Naive B cell (primary cell): ENCODE data around the gene UBAP2. TPM values are rescaled to one million over a fixed set of nuclear protein-coding genes. Genes with fewer than 3 reads are reported as not detected.
"Not testable (repeated sequence)": the region's sequence is repeated elsewhere in the genome, so short reads cannot be mapped to it uniquely, and the experiment has no call there.

ENCODE experiments used
- ATAC-seq, 2 donors: fragments of 150-1000 bp; cut with Tn5 transposase; 2 replicates each; pipeline ENCODE4 v1.10.0; 2021; ENCODE audit warnings: low read depth in 2 of 2, mild to moderate bottlenecking in 2 of 2, moderate library complexity in 2 of 2
- DNase-seq: peaks from one replicate; pipeline ENCODE4 v3.0.0; 2022
- H3K27ac Mint-ChIP-seq, 6 donors: one replicate each; pipeline ENCODE4 v1.8.0; 2020 to 2022; ENCODE audit warnings: mild to moderate bottlenecking in 6 of 6, mixed read lengths in 6 of 6, moderate library complexity in 5 of 6, inconsistent platforms in 2 of 6
- H3K27me3 Mint-ChIP-seq, 3 donors: one replicate each; pipeline ENCODE4 v1.8.0; 2021 to 2022; ENCODE audit warnings: mixed read lengths in 3 of 3, mild to moderate bottlenecking in 1 of 3
- H3K36me3 Mint-ChIP-seq, 2 donors: one replicate each; pipeline ENCODE4 v1.8.0; 2020 to 2022; ENCODE audit warnings: mixed read lengths in 2 of 2, inconsistent platforms in 1 of 2, mild to moderate bottlenecking in 1 of 2
- H3K4me1 Mint-ChIP-seq, 3 donors: one replicate each; pipeline ENCODE4 v1.8.0; 2020 to 2022; ENCODE audit warnings: mixed read lengths in 3 of 3, inconsistent platforms in 1 of 3, mild to moderate bottlenecking in 1 of 3, moderate library complexity in 1 of 3
- H3K4me3 Mint-ChIP-seq, 8 donors: one replicate each; pipeline ENCODE4 v1.8.0; 2020 to 2022; ENCODE audit warnings: mild to moderate bottlenecking in 8 of 8, mixed read lengths in 8 of 8, moderate library complexity in 8 of 8, inconsistent platforms in 2 of 8
- H3K9me3 Mint-ChIP-seq, 7 donors: one replicate each; pipeline ENCODE4 v1.8.0; 2020 to 2022; ENCODE audit warnings: mixed read lengths in 7 of 7, mild to moderate bottlenecking in 5 of 7, inconsistent platforms in 2 of 7, moderate library complexity in 1 of 7
- polyA plus RNA-seq, 6 donors: library from polyadenylated mRNA; unstranded; fragments of 300-500 nt; fragmentation: Illumina TruSeq; gene quantifications; one replicate each; pipeline ENCODE4 v1.2.3, GENCODE V29; 2021; ENCODE audit warnings: low read depth in 6 of 6

Gene UBAP2
- polyA plus RNA-seq, 6 donors from 2014 or later, result 4.1 to 11.5 (median 7.7) TPM

- Mint-ChIP-seq H3K36me3 (no peaks in the 10 kb centered on the region), H3K27ac (no peak overlapping the region), H3K9me3 (peaks cover 0 to 3% (median 0%) of the 10 kb centered on the region in 7 donors), H3K4me3 (no peak overlapping the region), H3K27me3 (peaks cover 20 to 48% (median 24%) of the 10 kb centered on the region in 3 donors), H3K4me1 (no peaks in the 10 kb centered on the region)
- ATAC-seq (no peak), DNase-seq (no peak)
Measured at GRCh38 chr9:34072868-34073590, 24.3 kb upstream of the UBAP2 start.

DNA sequence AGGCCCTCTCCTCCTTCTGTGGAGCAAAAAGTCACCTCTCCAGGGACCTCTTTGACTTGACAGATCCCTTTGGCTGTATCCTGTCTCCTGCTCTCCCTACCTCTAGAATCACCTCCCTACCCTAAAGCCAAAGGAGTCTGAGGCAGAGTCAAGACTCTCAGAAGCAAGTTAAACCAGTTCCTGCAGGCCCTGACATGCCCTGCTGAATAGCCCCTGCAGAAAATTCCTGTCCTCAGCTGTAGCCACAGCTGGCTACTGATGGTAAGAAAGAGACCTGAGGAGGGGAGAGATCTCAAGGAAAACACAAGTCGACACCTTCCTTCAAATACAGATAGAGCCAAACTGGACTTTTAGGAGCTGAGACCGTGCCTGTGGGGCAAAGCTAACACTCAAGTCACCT is 23.7 kb upstream of the UBAP2 start:
- ATAC-seq, result no peak
- peaks cover 20 to 48% (median 24%) of the 10 kb centered on the region in 3 donors for H3K27me3 Mint-ChIP-seq
- no peak overlapping the region for H3K4me3 Mint-ChIP-seq
- DNase-seq, result no peak
- H3K36me3 Mint-ChIP-seq, result no peaks in the 10 kb centered on the region
- no peak overlapping the region for H3K27ac Mint-ChIP-seq
- no peaks in the 10 kb centered on the region for H3K4me1 Mint-ChIP-seq
- H3K9me3 Mint-ChIP-seq, result peaks cover 0 to 3% (median 0%) of the 10 kb centered on the region in 7 donors

DNA sequence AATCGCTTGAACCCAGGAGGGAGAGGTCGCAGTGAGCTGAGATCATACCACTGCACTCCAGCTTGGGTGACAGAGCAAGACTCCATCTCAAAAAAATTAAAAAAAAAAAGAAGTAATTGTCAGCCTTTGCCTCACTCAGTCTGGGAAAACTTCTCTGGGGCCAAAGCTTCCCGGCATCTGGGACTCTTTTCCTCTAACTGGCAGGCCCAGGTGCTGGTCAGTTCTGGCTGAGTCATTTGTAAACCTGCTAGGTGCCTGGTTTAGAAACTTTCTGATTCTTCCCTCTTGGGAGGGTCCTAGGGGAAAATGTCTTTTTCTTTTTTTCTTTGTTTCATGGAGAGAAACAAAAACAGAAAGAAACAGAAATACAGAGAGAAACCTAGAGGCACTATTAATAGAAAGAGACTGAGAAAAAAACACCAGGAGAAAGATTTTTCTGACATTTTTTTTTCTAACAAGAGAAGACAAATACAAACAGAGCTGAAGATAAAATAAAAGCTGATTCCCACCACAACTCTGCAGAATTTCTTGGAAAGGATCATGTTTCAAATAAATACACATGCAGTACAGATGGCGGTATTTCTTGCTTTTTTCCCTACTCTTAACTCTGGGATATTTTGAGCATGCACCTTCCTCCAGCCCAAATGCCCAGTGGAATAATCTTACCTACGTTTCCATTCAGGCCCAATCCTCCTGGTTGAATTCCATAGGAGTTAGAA is 22.1 kb upstream of the UBAP2 start:
- H3K4me3 Mint-ChIP-seq, result no peak overlapping the region
- no peaks in the 10 kb centered on the region for H3K4me1 Mint-ChIP-seq
- peaks cover 0 to 3% (median 0%) of the 10 kb centered on the region in 7 donors for H3K9me3 Mint-ChIP-seq
- peaks cover 24 to 55% (median 32%) of the 10 kb centered on the region in 3 donors for H3K27me3 Mint-ChIP-seq
- no peaks in the 10 kb centered on the region for H3K36me3 Mint-ChIP-seq
- no peak overlapping the region for H3K27ac Mint-ChIP-seq
- DNase-seq (no peak), ATAC-seq (no peak)

- Mint-ChIP-seq H3K27ac (no peak overlapping the region), H3K4me3 (no peak overlapping the region), H3K27me3 (peaks cover 30 to 58% (median 34%) of the 10 kb centered on the region in 3 donors), H3K4me1 (no peaks in the 10 kb centered on the region), H3K36me3 (no peaks in the 10 kb centered on the region), H3K9me3 (peaks cover 0 to 3% (median 0%) of the 10 kb centered on the region in 7 donors)
- ATAC-seq (no peak), DNase-seq (no peak)
Measured at GRCh38 chr9:34069831-34070230, 21.1 kb upstream of the UBAP2 start.

DNA sequence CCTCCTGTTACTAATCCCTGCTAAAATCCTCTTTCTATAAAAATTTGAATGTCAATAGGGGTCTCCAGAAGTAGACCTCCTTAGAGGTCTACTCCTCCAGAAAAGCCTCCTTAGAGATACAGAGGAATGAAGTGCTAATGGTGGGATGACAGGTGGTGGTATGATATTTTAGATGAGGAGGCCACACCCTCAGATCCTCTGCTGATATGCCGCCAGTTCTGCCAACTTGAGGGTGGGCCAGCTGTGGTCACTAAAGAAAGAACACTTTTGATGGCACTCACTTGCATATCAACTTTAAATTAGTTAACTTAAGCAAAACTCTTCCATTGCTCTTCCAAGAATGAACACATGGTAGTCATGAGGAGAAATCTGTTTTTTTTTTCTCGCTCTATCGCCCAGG is 16.9 kb upstream of the UBAP2 start:
- H3K9me3 Mint-ChIP-seq, result peaks cover 0 to 2% (median 0%) of the 10 kb centered on the region in 7 donors
- no peaks in the 10 kb centered on the region for H3K36me3 Mint-ChIP-seq
- no peaks in the 10 kb centered on the region for H3K4me1 Mint-ChIP-seq
- no peak for ATAC-seq
- no peak overlapping the region for H3K27ac Mint-ChIP-seq
- H3K27me3 Mint-ChIP-seq, result peaks cover 15 to 37% (median 20%) of the 10 kb centered on the region in 3 donors
- no peak overlapping the region for H3K4me3 Mint-ChIP-seq
- DNase-seq, result no peak

DNA sequence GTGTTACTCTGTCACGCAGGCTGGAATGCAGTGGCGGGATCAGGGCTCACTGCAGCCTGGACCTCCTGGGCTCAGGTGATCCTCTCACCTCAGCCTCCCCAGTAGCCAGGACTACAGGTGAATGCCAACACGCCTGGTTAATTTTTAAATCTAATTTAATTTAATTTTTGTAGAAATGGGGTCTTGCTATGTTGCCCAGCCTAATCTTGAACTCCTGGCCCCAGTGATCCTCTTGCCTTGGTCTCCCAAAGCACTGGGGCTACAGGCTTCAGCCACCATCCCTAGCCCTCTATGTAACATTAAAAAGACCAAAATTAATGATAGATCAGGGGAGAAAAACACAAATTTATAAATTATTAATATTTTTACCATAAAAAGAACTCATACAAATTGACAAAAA is 11.3 kb upstream of the UBAP2 start:
- Mint-ChIP-seq H3K4me1 (no peaks in the 10 kb centered on the region), H3K27ac (no peak overlapping the region), H3K4me3 (no peak overlapping the region), H3K9me3 (no peaks in the 10 kb centered on the region), H3K36me3 (no peaks in the 10 kb centered on the region), H3K27me3 (peaks cover 23 to 37% (median 26%) of the 10 kb centered on the region in 3 donors)
- DNase-seq (no peak), ATAC-seq (no peak)

DNA sequence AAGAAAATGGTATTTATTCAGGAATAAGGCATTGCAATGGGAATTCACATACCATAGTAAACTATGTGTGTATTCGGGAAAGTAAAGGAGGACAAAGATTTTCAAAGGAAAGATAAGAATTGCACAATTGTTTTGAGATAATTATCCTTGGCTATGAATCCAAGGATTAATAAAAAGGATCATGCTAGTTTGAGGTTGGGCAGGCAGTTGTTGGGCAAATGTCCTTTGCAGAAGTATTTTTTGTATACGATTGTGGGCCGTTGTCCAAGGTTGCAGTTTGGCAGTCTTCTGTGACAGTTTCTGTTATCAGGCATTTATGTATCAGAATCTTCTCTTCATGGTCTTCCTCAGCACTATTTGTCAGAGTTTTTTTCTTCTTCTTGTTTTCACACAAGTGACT is 10.6 kb upstream of the UBAP2 start:
- Mint-ChIP-seq H3K4me3 (no peak overlapping the region), H3K36me3 (no peaks in the 10 kb centered on the region), H3K9me3 (no peaks in the 10 kb centered on the region), H3K27me3 (peaks cover 16 to 31% (median 22%) of the 10 kb centered on the region in 3 donors), H3K4me1 (no peaks in the 10 kb centered on the region), H3K27ac (no peak overlapping the region)
- DNase-seq (no peak), ATAC-seq (no peak)

GRCh38 chr9:34049630-34050384 is 1.1 kb upstream of the UBAP2 start:
- no peak for DNase-seq
- peak overlapping the region; percentile 98 to 100 (median 98) for H3K27ac Mint-ChIP-seq
- peaks cover 0 to 20% (median 3%) of the 10 kb centered on the region in 3 donors for H3K27me3 Mint-ChIP-seq
- H3K36me3 Mint-ChIP-seq, result peaks cover 4 to 7% of the 10 kb centered on the region in 2 donors
- H3K4me3 Mint-ChIP-seq, result peak overlapping the region; percentile 94 to 100 (median 98)
- H3K9me3 Mint-ChIP-seq, result no peaks in the 10 kb centered on the region
- no peak for ATAC-seq
- H3K4me1 Mint-ChIP-seq, result peaks cover 20 to 33% (median 31%) of the 10 kb centered on the region in 3 donors

DNA sequence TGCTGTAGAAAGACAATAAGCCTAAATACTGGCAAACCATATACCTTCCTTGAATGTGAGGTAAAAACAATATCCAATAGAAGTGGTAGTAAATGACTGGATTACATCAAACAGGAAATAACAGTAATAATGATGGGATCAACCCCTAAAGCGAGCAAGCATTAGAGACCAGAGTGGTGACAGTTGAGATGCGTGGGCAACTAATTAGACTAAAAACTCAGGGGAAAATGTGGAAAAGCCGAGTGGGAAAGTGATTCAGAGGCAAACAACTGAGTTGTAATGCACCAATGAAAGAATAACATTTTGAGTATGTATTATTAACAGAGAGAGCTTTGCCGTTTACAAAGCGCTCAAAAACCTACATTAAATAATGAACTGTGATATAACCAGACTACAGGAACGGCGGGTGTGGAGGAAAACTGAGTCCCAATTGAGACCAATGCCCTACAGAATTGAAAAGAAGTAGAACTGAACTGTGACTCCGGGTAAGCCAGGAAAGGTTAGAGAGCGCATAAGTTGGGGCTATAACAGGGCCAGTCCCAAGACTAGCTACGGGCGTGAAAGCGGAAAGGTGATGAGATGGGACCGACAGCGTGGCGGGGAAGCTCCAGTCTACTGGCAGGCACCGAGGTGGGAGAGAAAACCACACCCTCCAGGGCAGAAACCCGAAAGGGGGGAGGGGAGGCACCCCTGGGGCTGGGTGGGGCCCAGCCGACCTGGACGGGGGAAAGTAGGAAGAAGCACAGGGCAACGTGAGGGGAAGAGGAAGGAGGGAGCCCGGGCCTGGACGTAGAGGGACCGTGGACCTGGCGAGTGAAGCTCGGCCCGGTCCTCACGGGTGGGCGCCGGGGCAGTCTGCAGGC is 592 bp downstream of the UBAP2 start:
- Mint-ChIP-seq H3K36me3 (peaks cover 4 to 7% of the 10 kb centered on the region in 2 donors), H3K9me3 (no peaks in the 10 kb centered on the region), H3K4me1 (peaks cover 20 to 33% (median 31%) of the 10 kb centered on the region in 3 donors), H3K4me3 (peak overlapping the region; percentile 94 to 100 (median 98)), H3K27me3 (peaks cover 0 to 15% (median 3%) of the 10 kb centered on the region in 3 donors), H3K27ac (peak overlapping the region; percentile 98 to 100 (median 98))
- ATAC-seq (peak; percentile 15), DNase-seq (peak; percentile 37)

GRCh38 chr9:34046784-34047379 is 1.8 kb downstream of the UBAP2 start:
- no peak for DNase-seq

GRCh38 chr9:34045903-34046302 is 2.8 kb downstream of the UBAP2 start:
- H3K4me1 Mint-ChIP-seq, result peaks cover 20 to 33% (median 31%) of the 10 kb centered on the region in 3 donors
- ATAC-seq (no peak), DNase-seq (no peak)
- peaks cover 4 to 7% of the 10 kb centered on the region in 2 donors for H3K36me3 Mint-ChIP-seq
- H3K27ac Mint-ChIP-seq, result peak overlapping the region in 1 of 6 donors; percentile 82
- no peaks in the 10 kb centered on the region for H3K9me3 Mint-ChIP-seq
- H3K4me3 Mint-ChIP-seq, result no peak overlapping the region
- H3K27me3 Mint-ChIP-seq, result peaks cover 0 to 5% (median 3%) of the 10 kb centered on the region in 3 donors

More at GRCh38 chr9:34046784-34047379, 1.8 kb downstream of the UBAP2 start:
- Mint-ChIP-seq H3K9me3 (no peaks in the 10 kb centered on the region), H3K4me3 (peak overlapping the region in 6 of 8 donors; percentile 45 to 100 (median 80)), H3K27me3 (peaks cover 0 to 11% (median 3%) of the 10 kb centered on the region in 3 donors), H3K36me3 (peaks cover 4 to 7% of the 10 kb centered on the region in 2 donors), H3K27ac (peak overlapping the region in 1 of 6 donors; percentile 38), H3K4me1 (peaks cover 20 to 33% (median 31%) of the 10 kb centered on the region in 3 donors)
- no peak for ATAC-seq

DNA sequence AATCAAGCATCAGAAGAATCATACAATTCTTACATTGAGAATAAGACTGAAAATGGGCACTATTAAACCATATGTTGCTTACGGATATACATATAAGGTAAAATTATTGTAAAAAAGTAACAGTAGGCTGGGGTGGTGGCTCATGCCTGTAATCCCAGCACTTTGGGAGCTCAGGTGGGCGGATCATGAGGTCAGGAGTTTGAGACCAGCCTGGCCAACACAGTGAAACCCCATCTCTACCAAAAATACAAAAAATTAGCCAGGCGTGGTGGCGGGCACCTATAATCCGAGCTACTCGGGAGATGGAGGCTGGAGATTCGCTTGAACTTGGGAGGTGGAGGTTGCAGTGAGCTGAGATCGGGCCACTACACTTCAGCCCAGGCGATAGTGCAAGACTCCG is 6.6 kb downstream of the UBAP2 start:
- H3K9me3 Mint-ChIP-seq, H3K4me3 Mint-ChIP-seq, H3K36me3 Mint-ChIP-seq, H3K27me3 Mint-ChIP-seq, DNase-seq, H3K27ac Mint-ChIP-seq, ATAC-seq: not testable (repeated sequence)
- peaks cover 9 to 15% (median 9%) of the 10 kb centered on the region in 3 donors for H3K4me1 Mint-ChIP-seq
